Measurements from ENCODE around the gene KLC4.

Gene KLC4

GRCh38 chr6:43021270-43022047 is 38.0 kb upstream of the KLC4 start, which contains the start of gene RRP36:
Gene RRP36 (plus strand): TSS chr6:43021623. CDS start chr6:43021655, 32 bp downstream.
- CTCF ChIA-PET: interaction anchor here (0.6 kb wide), 1 partner anchor 609 kb away, joined by 3 read pairs; no protein-coding TSS in a partner anchor
- DNase-seq (ENCODE audit: low spot score): peak; percentile 84
- H3K27ac ChIP-seq: peak within 1 kb of the TSS; percentile 87
- POLR2A ChIA-PET (ENCODE audit: low non-redundant PET): interaction anchor here (0.6 to 1.1 kb wide), 4 partner anchors 7 to 138 kb away, joined by 3 to 5 read pairs (median 4); no protein-coding TSS in a partner anchor
- no peak for TF ChIP-seq CTCF (conservative IDR thresholded peaks at IDR 0.05; ENCODE audit: low read depth)

- TF ChIP-seq CTCF (conservative IDR thresholded peaks at IDR 0.05; ENCODE audit: low read depth): no peak
- ChIA-PET CTCF (no interaction called here), POLR2A (ENCODE audit: low non-redundant PET) (interaction anchor here (0.6 kb wide), 1 partner anchor 64 kb away, joined by 3 read pairs; no protein-coding TSS in a partner anchor)
- DNase-seq (ENCODE audit: low spot score): no peak
- no peak overlapping the region for H3K27ac ChIP-seq
These were observed 35.0 kb upstream of the KLC4 start for GRCh38 chr6:43024436-43024835.

- no peak for DNase-seq (ENCODE audit: low spot score)
- ChIA-PET CTCF (no interaction called here), POLR2A (ENCODE audit: low non-redundant PET) (no interaction called here)
- H3K27ac ChIP-seq: no peak overlapping the region
- no peak for TF ChIP-seq CTCF (conservative IDR thresholded peaks at IDR 0.05; ENCODE audit: low read depth)
These were observed 33.1 kb upstream of the KLC4 start for GRCh38 chr6:43026365-43026764.

GRCh38 chr6:43029120-43029519 is 30.3 kb upstream of the KLC4 start:
- no peak for DNase-seq (ENCODE audit: low spot score)
- ChIA-PET CTCF (no interaction called here), POLR2A (ENCODE audit: low non-redundant PET) (interaction anchor here (0.6 kb wide), 1 partner anchor 8 kb away, joined by 3 read pairs; the partner anchor contains the start of gene RRP36)
- no peak for TF ChIP-seq CTCF (conservative IDR thresholded peaks at IDR 0.05; ENCODE audit: low read depth)
- H3K27ac ChIP-seq: peak overlapping the region; percentile 16

GRCh38 chr6:43032326-43032725 is 27.1 kb upstream of the KLC4 start:
- no peak for TF ChIP-seq CTCF (conservative IDR thresholded peaks at IDR 0.05; ENCODE audit: low read depth)
- peak overlapping the region; percentile 18 for H3K27ac ChIP-seq
- POLR2A ChIA-PET (ENCODE audit: low non-redundant PET): interaction anchor here (0.5 to 0.6 kb wide), 2 partner anchors 492 to 580 kb away, joined by 3 to 5 read pairs; no protein-coding TSS in a partner anchor
- no peak for DNase-seq (ENCODE audit: low spot score)
- CTCF ChIA-PET: interaction anchor here (0.6 kb wide), 1 partner anchor 97 kb away, joined by 3 read pairs; no protein-coding TSS in a partner anchor

GRCh38 chr6:43033496-43034189 is 25.8 kb upstream of the KLC4 start:
- DNase-seq (ENCODE audit: low spot score): no peak
- ChIA-PET POLR2A (ENCODE audit: low non-redundant PET) (no interaction called here), CTCF (no interaction called here)
- no peak for TF ChIP-seq CTCF (conservative IDR thresholded peaks at IDR 0.05; ENCODE audit: low read depth)
- no peak overlapping the region for H3K27ac ChIP-seq
